K562 (cell line): ENCODE data around the gene SULT1A3. TPM values are rescaled to one million over a fixed set of nuclear protein-coding genes. Genes with fewer than 3 reads are reported as not detected.
"Not testable (repeated sequence)": the region's sequence is repeated elsewhere in the genome, so short reads cannot be mapped to it uniquely, and the experiment has no call there.

Experiments used
- ATAC-seq: fragments of 200-7000 bp; cut with Tn5 transposase; 3 replicates; pipeline ENCODE4 v1.9.1; 2020; ENCODE audit warnings: moderate library complexity
- BruUV-seq: library from RNA; stranded (reverse); fragments of 400-500 nt; replicated peaks from 2 replicates; lab custom pipeline; 2021; lab: Mats Ljungman, UMichigan
- CTCF ChIA-PET: fragments of 300-600 bp; formaldehyde crosslinking; extraction: SDS; loops from one replicate; lab custom pipeline; 2021; ENCODE audit warnings: low intra/inter-chr PET ratio; lab: Yijun Ruan, JAX
- POLR2A ChIA-PET: fragments of 300-600, 350-650 bp; sonication (Branson Sonifier 250); formaldehyde crosslinking; extraction: SDS; loops from one replicate; lab custom pipeline; 2021; ENCODE audit warnings: antibody characterized with exemption, inconsistent platforms; lab: Yijun Ruan, JAX
- DNase-seq, 4 experiments: peaks; one replicate each; pipeline versions ENCODE4 v3.0.0 to v3.0.0-alpha.2; 2011 to 2018; ENCODE audit warnings: low spot score in 3 of 4, mixed read lengths in 3 of 4; ENCODE audit errors: extremely low read depth in 1 of 4
- FAIRE-seq: peaks from 2 replicates; lab custom pipeline; 2011; peaks lifted over from hg19 to GRCh38; lab: Jason Lieb, UNC
- H2AFZ ChIP-seq: 2 replicates; pipeline ENCODE4 v1.6.0; 2011; ENCODE audit warnings: low read depth, low read length, control low read depth, inconsistent platforms
- H3K27ac ChIP-seq: fragments of 200-600 bp; 3 replicates; pipeline ENCODE4 v1.8.0; 2011; ENCODE audit warnings: low read depth, mild to moderate bottlenecking, control low read depth, inconsistent platforms, low read length, moderate library complexity, mixed read lengths; ENCODE audit errors: extremely low read depth
- H3K27me3 ChIP-seq, 2 experiments: fragments of 300-600 bp in 1 of 2; 2 replicates in 1 of 2; 3 replicates in 1 of 2; pipeline versions ENCODE4 v1.6.0 to v1.8.0; 2011; ENCODE audit warnings: inconsistent platforms in 2 of 2, low read length in 2 of 2, mild to moderate bottlenecking in 1 of 2, mixed read lengths in 1 of 2, moderate library complexity in 1 of 2; ENCODE audit not compliant: control insufficient read depth in 2 of 2, insufficient read depth in 2 of 2
- H3K36me3 ChIP-seq: fragments of 300-600 bp; 3 replicates; pipeline ENCODE4 v1.8.0; 2011; ENCODE audit warnings: mild to moderate bottlenecking, low read length, inconsistent platforms; ENCODE audit not compliant: control insufficient read depth, insufficient read depth
- H3K4me1 ChIP-seq, 2 experiments: fragments of 200-600 bp in 1 of 2; replicated peaks in 1 of 2; 2 replicates in 1 of 2; 3 replicates in 1 of 2; pipeline versions ENCODE4 v1.5.1 to v1.8.0; 2011; ENCODE audit warnings: inconsistent platforms in 2 of 2, low read length in 2 of 2, mild to moderate bottlenecking in 1 of 2, mixed read lengths in 1 of 2, moderate library complexity in 1 of 2; ENCODE audit not compliant: control insufficient read depth in 2 of 2, insufficient read depth in 2 of 2
- H3K4me2 ChIP-seq: 2 replicates; pipeline ENCODE4 v1.6.1; 2011; ENCODE audit warnings: low read length, control low read depth, inconsistent platforms, mixed read lengths; ENCODE audit not compliant: insufficient read depth
- H3K4me3 ChIP-seq: fragments of 200-600 bp; sonication (generic), shearing (Covaris generic); 2 replicates; pipeline ENCODE4 v1.5.1; 2016; ENCODE audit warnings: control low read depth, inconsistent platforms
- H3K79me2 ChIP-seq: fragments of 200-600 bp; 3 replicates; pipeline ENCODE4 v1.8.0; 2011; ENCODE audit warnings: low read length, inconsistent platforms; ENCODE audit not compliant: control insufficient read depth, insufficient read depth
- H3K9ac ChIP-seq, 2 experiments: 2 replicates each; pipeline versions ENCODE4 v1.6.0 to v1.6.1; 2011; ENCODE audit warnings: low read depth in 2 of 2, low read length in 2 of 2, control low read depth in 1 of 2, inconsistent platforms in 1 of 2, mild to moderate bottlenecking in 1 of 2, mixed read lengths in 1 of 2; ENCODE audit not compliant: insufficient read depth in 1 of 2
- H3K9me1 ChIP-seq: one replicate; pipeline ENCODE4 v1.6.0; 2011; ENCODE audit warnings: inconsistent platforms, mild to moderate bottlenecking, low read length, moderate library complexity; ENCODE audit not compliant: control insufficient read depth, insufficient read depth
- H3K9me3 ChIP-seq: replicated peaks from 2 replicates; pipeline ENCODE4 v1.5.1; 2011; ENCODE audit warnings: low read depth, low read length, inconsistent platforms; ENCODE audit not compliant: control insufficient read depth, insufficient read depth
- H4K20me1 ChIP-seq: replicated peaks from 2 replicates; pipeline ENCODE4 v1.6.1; 2011; ENCODE audit warnings: low read length, inconsistent platforms, mixed read lengths; ENCODE audit not compliant: control insufficient read depth, insufficient read depth
- WGBS: fragments of 100-300 bp; shearing (Covaris generic); methylation state at CpG from one replicate; pipeline ENCODE4 v1.1.6; 2016; ENCODE audit warnings: low coverage, mixed read lengths; ENCODE audit not compliant: insufficient coverage; ENCODE audit errors: missing lambda C conversion rate; 5-methylcytosine and 5-hydroxymethylcytosine counted together
- in situ Hi-C: fragments of 300-500 bp; cut with MboI; formaldehyde crosslinking; loops from 4 replicates; pipeline ENCODE4 v1.15.0; 2018; ENCODE audit warnings: inconsistent platforms, mixed read lengths
- intact Hi-C: fragments of 100-400 bp; cut with micrococcal nuclease; formaldehyde crosslinking; loops from 2 replicates; pipeline ENCODE4 v1.14.2; 2022
- polyA plus RNA-seq, 8 experiments: library from polyadenylated mRNA; depleted of rRNA in 4 of 8; stranded (reverse) in 5 of 8; unstranded in 3 of 8; fragments of >200 nt; fragmentation: Nextera tagmentation in 2 of 8; fragmentation: Illumina TruSeq in 1 of 8; extraction: Ambion mirVana in 2 of 8; extraction: Trizol in 1 of 8; gene quantifications; 2 replicates each; pipeline versions ENCODE4 v1.2.1 to v1.2.3, GENCODE V29; 2011 to 2014; ENCODE audit warnings: inconsistent platforms in 1 of 8, missing spikeins in 1 of 8
- small RNA-seq: library from RNA; depleted of rRNA; stranded (forward); fragments of <200 nt; gene quantifications from one replicate; pipeline ENCODE3, GENCODE V24; 2014
- total RNA-seq, 7 experiments: library from RNA; depleted of rRNA in 6 of 7; stranded (reverse); fragments of >200 nt in 6 of 7; fragmentation: Illumina TruSeq in 2 of 7; extraction: Trizol in 2 of 7; gene quantifications; 2 replicates each; pipeline versions ENCODE4 v1.2.1 to v1.2.3, GENCODE V29; 2011 to 2021; ENCODE audit warnings: low replicate concordance in 1 of 7

The SULT1A3 gene
- total and polyA plus RNA-seq, 9 of the 15 experiments (the other 6 are each of a cell fraction or from before 2014, with no cell fraction given), result 2.4 to 18.0 (median 7.3) TPM

- H3K9me3 ChIP-seq, H3K36me3 ChIP-seq, in situ Hi-C loops, DNase-seq, CTCF ChIA-PET, H3K4me1 ChIP-seq, H3K4me2 ChIP-seq, H3K4me3 ChIP-seq, H3K79me2 ChIP-seq, H4K20me1 ChIP-seq, H3K27ac ChIP-seq, H3K9ac ChIP-seq, H3K9me1 ChIP-seq, BruUV-seq, ATAC-seq, intact Hi-C loops, POLR2A ChIA-PET, FAIRE-seq, H3K27me3 ChIP-seq, H2AFZ ChIP-seq: not testable (repeated sequence)
- no CpG with 5 or more reads among the region's 4 CpGs for WGBS
These were observed 49.3 kb downstream of the SULT1A3 start, which contains the start of gene NPIPB13 for GRCh38 chr16:30248379-30248778. Gene NPIPB13, minus strand, starts transcription at chr16:30248479. Its CDS starts 2,906 bp downstream, at chr16:30245573.

Small RNA genes lying within 50 kb of the gene (small RNA-seq; reads per million reads assigned to genes)
- gene AC106782.4, result not detected

Other genes starting within 250 kb of the SULT1A3 start
Only the 7 nearest of the 25 such genes appear.
- gene YPEL3, start 103.0 kb upstream of the SULT1A3 start, total RNA-seq (2014; rRNA removed), result 3.0 and 4.6 TPM in 2 replicates
- 1.0 and 1.8 TPM in 2 replicates for gene YPEL3, start 103.0 kb upstream of the SULT1A3 start, total RNA-seq (2014; rRNA removed; fragmentation: Illumina TruSeq; extraction: Trizol)
- 1.1 and 1.3 TPM in 2 replicates for gene YPEL3, start 103.0 kb upstream of the SULT1A3 start, total RNA-seq (2015; rRNA removed; fragmentation: Illumina TruSeq; extraction: Trizol)
- gene YPEL3, start 103.0 kb upstream of the SULT1A3 start, total RNA-seq (2021), result 5.7 and 6.7 TPM in 2 replicates
- gene YPEL3, start 103.0 kb upstream of the SULT1A3 start, polyA plus RNA-seq (2011; rRNA removed), result 3.9 and 6.8 TPM in 2 replicates
- gene YPEL3, start 103.0 kb upstream of the SULT1A3 start, polyA plus RNA-seq (2014; fragmentation: Illumina TruSeq; extraction: Trizol), result 2.9 and 4.4 TPM in 2 replicates
- gene YPEL3, start 103.0 kb upstream of the SULT1A3 start, polyA plus RNA-seq (2014; fragmentation: Nextera tagmentation; extraction: Ambion mirVana), result under 1 TPM; 0.41 to 0.42 TPM
- 8.6 and 15.0 TPM in 2 replicates for gene YPEL3, start 103.0 kb upstream of the SULT1A3 start, polyA plus RNA-seq (2014; rRNA removed)
- gene GDPD3, start 85.7 kb upstream of the SULT1A3 start, total RNA-seq (2014; rRNA removed), result 0.90 and 0.91 TPM in 2 replicates
- gene GDPD3, start 85.7 kb upstream of the SULT1A3 start, total RNA-seq (2014; rRNA removed; fragmentation: Illumina TruSeq; extraction: Trizol), result 0.47 and 0.54 TPM in 2 replicates
- 1.1 TPM in 2 replicates for gene GDPD3, start 85.7 kb upstream of the SULT1A3 start, total RNA-seq (2015; rRNA removed; fragmentation: Illumina TruSeq; extraction: Trizol)
- 1.7 and 3.9 TPM in 2 replicates for gene GDPD3, start 85.7 kb upstream of the SULT1A3 start, total RNA-seq (2021)
- 1.9 and 2.5 TPM in 2 replicates for gene GDPD3, start 85.7 kb upstream of the SULT1A3 start, polyA plus RNA-seq (2011; rRNA removed)
- gene GDPD3, start 85.7 kb upstream of the SULT1A3 start, polyA plus RNA-seq (2014; fragmentation: Illumina TruSeq; extraction: Trizol), result 1.0 and 1.3 TPM in 2 replicates
- gene GDPD3, start 85.7 kb upstream of the SULT1A3 start, polyA plus RNA-seq (2014; fragmentation: Nextera tagmentation; extraction: Ambion mirVana), result 1 to 10 TPM in 1 of 2 experiments, under 1 TPM in 1; 0.51 to 1.4 TPM
- gene GDPD3, start 85.7 kb upstream of the SULT1A3 start, polyA plus RNA-seq (2014; rRNA removed), result 1.2 and 1.7 TPM in 2 replicates
- gene MAPK3, start 76.0 kb upstream of the SULT1A3 start, total RNA-seq (2014; rRNA removed), result 15.7 and 38.0 TPM in 2 replicates
- 11.3 and 12.0 TPM in 2 replicates for gene MAPK3, start 76.0 kb upstream of the SULT1A3 start, total RNA-seq (2014; rRNA removed; fragmentation: Illumina TruSeq; extraction: Trizol)
- gene MAPK3, start 76.0 kb upstream of the SULT1A3 start, total RNA-seq (2015; rRNA removed; fragmentation: Illumina TruSeq; extraction: Trizol), result 13.3 and 13.9 TPM in 2 replicates
- gene MAPK3, start 76.0 kb upstream of the SULT1A3 start, total RNA-seq (2021), result 41.2 and 44.5 TPM in 2 replicates
- gene MAPK3, start 76.0 kb upstream of the SULT1A3 start, polyA plus RNA-seq (2011; rRNA removed), result 44.0 and 70.0 TPM in 2 replicates
- 46.6 and 55.3 TPM in 2 replicates for gene MAPK3, start 76.0 kb upstream of the SULT1A3 start, polyA plus RNA-seq (2014; fragmentation: Illumina TruSeq; extraction: Trizol)
- 1 to 10 TPM; 1.0 to 1.9 TPM for gene MAPK3, start 76.0 kb upstream of the SULT1A3 start, polyA plus RNA-seq (2014; fragmentation: Nextera tagmentation; extraction: Ambion mirVana)
- 23.4 and 33.8 TPM in 2 replicates for gene MAPK3, start 76.0 kb upstream of the SULT1A3 start, polyA plus RNA-seq (2014; rRNA removed)
- 7.6 and 7.8 TPM in 2 replicates for gene CORO1A, start 15.7 kb upstream of the SULT1A3 start, total RNA-seq (2014; rRNA removed)
- gene CORO1A, start 15.7 kb upstream of the SULT1A3 start, total RNA-seq (2014; rRNA removed; fragmentation: Illumina TruSeq; extraction: Trizol), result 1.3 and 2.2 TPM in 2 replicates
- 17.4 and 18.5 TPM in 2 replicates for gene CORO1A, start 15.7 kb upstream of the SULT1A3 start, total RNA-seq (2015; rRNA removed; fragmentation: Illumina TruSeq; extraction: Trizol)
- 17.8 and 21.1 TPM in 2 replicates for gene CORO1A, start 15.7 kb upstream of the SULT1A3 start, total RNA-seq (2021)
- 6.8 and 23.9 TPM in 2 replicates for gene CORO1A, start 15.7 kb upstream of the SULT1A3 start, polyA plus RNA-seq (2011; rRNA removed)
- gene CORO1A, start 15.7 kb upstream of the SULT1A3 start, polyA plus RNA-seq (2014; fragmentation: Illumina TruSeq; extraction: Trizol), result 8.3 and 14.3 TPM in 2 replicates
- under 1 TPM; 0.22 to 0.31 TPM for gene CORO1A, start 15.7 kb upstream of the SULT1A3 start, polyA plus RNA-seq (2014; fragmentation: Nextera tagmentation; extraction: Ambion mirVana)
- gene CORO1A, start 15.7 kb upstream of the SULT1A3 start, polyA plus RNA-seq (2014; rRNA removed), result 19.1 and 23.8 TPM in 2 replicates
- gene BOLA2B, start 5.6 kb upstream of the SULT1A3 start, total RNA-seq (2014; rRNA removed), result 72.1 and 88.6 TPM in 2 replicates
- 117 and 181 TPM in 2 replicates for gene BOLA2B, start 5.6 kb upstream of the SULT1A3 start, total RNA-seq (2014; rRNA removed; fragmentation: Illumina TruSeq; extraction: Trizol)
- gene BOLA2B, start 5.6 kb upstream of the SULT1A3 start, total RNA-seq (2015; rRNA removed; fragmentation: Illumina TruSeq; extraction: Trizol), result 200 and 209 TPM in 2 replicates
- 259 and 310 TPM in 2 replicates for gene BOLA2B, start 5.6 kb upstream of the SULT1A3 start, total RNA-seq (2021)
- gene BOLA2B, start 5.6 kb upstream of the SULT1A3 start, polyA plus RNA-seq (2011; rRNA removed), result 43.9 and 49.0 TPM in 2 replicates
- 87.3 and 150 TPM in 2 replicates for gene BOLA2B, start 5.6 kb upstream of the SULT1A3 start, polyA plus RNA-seq (2014; fragmentation: Illumina TruSeq; extraction: Trizol)
- 100 to 1,000 TPM; 158 to 195 TPM for gene BOLA2B, start 5.6 kb upstream of the SULT1A3 start, polyA plus RNA-seq (2014; fragmentation: Nextera tagmentation; extraction: Ambion mirVana)
- gene BOLA2B, start 5.6 kb upstream of the SULT1A3 start, polyA plus RNA-seq (2014; rRNA removed), result 159 and 613 TPM in 2 replicates
- gene SLX1A, start 5.4 kb upstream of the SULT1A3 start, total RNA-seq (2014; rRNA removed), result 72.3 and 86.5 TPM in 2 replicates
- 10.9 and 11.6 TPM in 2 replicates for gene SLX1A, start 5.4 kb upstream of the SULT1A3 start, total RNA-seq (2014; rRNA removed; fragmentation: Illumina TruSeq; extraction: Trizol)
- gene SLX1A, start 5.4 kb upstream of the SULT1A3 start, total RNA-seq (2015; rRNA removed; fragmentation: Illumina TruSeq; extraction: Trizol), result 18.4 and 21.0 TPM in 2 replicates
- gene SLX1A, start 5.4 kb upstream of the SULT1A3 start, total RNA-seq (2021), result 48.1 and 52.5 TPM in 2 replicates
- 6.9 and 13.2 TPM in 2 replicates for gene SLX1A, start 5.4 kb upstream of the SULT1A3 start, polyA plus RNA-seq (2011; rRNA removed)
- 7.9 and 8.5 TPM in 2 replicates for gene SLX1A, start 5.4 kb upstream of the SULT1A3 start, polyA plus RNA-seq (2014; fragmentation: Illumina TruSeq; extraction: Trizol)
- 1 to 10 TPM; 2.3 to 2.5 TPM for gene SLX1A, start 5.4 kb upstream of the SULT1A3 start, polyA plus RNA-seq (2014; fragmentation: Nextera tagmentation; extraction: Ambion mirVana)
- 39.3 and 44.5 TPM in 2 replicates for gene SLX1A, start 5.4 kb upstream of the SULT1A3 start, polyA plus RNA-seq (2014; rRNA removed)
- gene NPIPB13, start 49.2 kb downstream of the SULT1A3 start, total RNA-seq (2014; rRNA removed), result 0.65 and 0.77 TPM in 2 replicates
- 2.9 and 3.9 TPM in 2 replicates for gene NPIPB13, start 49.2 kb downstream of the SULT1A3 start, total RNA-seq (2014; rRNA removed; fragmentation: Illumina TruSeq; extraction: Trizol)
- gene NPIPB13, start 49.2 kb downstream of the SULT1A3 start, total RNA-seq (2015; rRNA removed; fragmentation: Illumina TruSeq; extraction: Trizol), result 1.8 and 3.1 TPM in 2 replicates
- gene NPIPB13, start 49.2 kb downstream of the SULT1A3 start, total RNA-seq (2021), result 8.2 and 9.4 TPM in 2 replicates
- 2.7 and 5.8 TPM in 2 replicates for gene NPIPB13, start 49.2 kb downstream of the SULT1A3 start, polyA plus RNA-seq (2011; rRNA removed)
- gene NPIPB13, start 49.2 kb downstream of the SULT1A3 start, polyA plus RNA-seq (2014; fragmentation: Illumina TruSeq; extraction: Trizol), result 2.5 and 3.3 TPM in 2 replicates
- gene NPIPB13, start 49.2 kb downstream of the SULT1A3 start, polyA plus RNA-seq (2014; fragmentation: Nextera tagmentation; extraction: Ambion mirVana), result under 1 TPM; 0.31 to 0.76 TPM
- 4.4 and 10.1 TPM in 2 replicates for gene NPIPB13, start 49.2 kb downstream of the SULT1A3 start, polyA plus RNA-seq (2014; rRNA removed)